Karpas-422 (cell line): ENCODE measurements around the gene CLEC3A. TPM values are rescaled to one million over a fixed set of nuclear protein-coding genes. Genes with fewer than 3 reads are reported as not detected.

Experiments
- DNase-seq: peaks from one replicate; pipeline ENCODE4 v3.0.0-alpha.2; 2015
- H2AFZ ChIP-seq: fragments of 200-600 bp; sonication (generic); 2 replicates; pipeline ENCODE4 v1.6.1; 2014; ENCODE audit warnings: antibody characterized with exemption, low read length, mixed read lengths
- H3K27ac ChIP-seq: fragments of 200-600 bp; sonication (generic); 2 replicates; pipeline ENCODE4 v1.5.1; 2014; ENCODE audit warnings: mild to moderate bottlenecking, low read length, moderate library complexity
- H3K27me3 ChIP-seq: fragments of 200-600 bp; sonication (generic); 2 replicates; pipeline ENCODE4 v1.6.1; 2014; ENCODE audit warnings: low read length, mixed read lengths
- H3K36me3 ChIP-seq: fragments of 200-600 bp; sonication (generic); 2 replicates; pipeline ENCODE4 v1.6.1; 2014; ENCODE audit warnings: low read length, mixed read lengths; ENCODE audit not compliant: insufficient read depth
- H3K4me1 ChIP-seq: fragments of 200-600 bp; sonication (generic); 2 replicates; pipeline ENCODE4 v1.6.1; 2014; ENCODE audit warnings: mild to moderate bottlenecking, low read length, mixed read lengths
- H3K4me2 ChIP-seq: fragments of 200-600 bp; sonication (generic); 2 replicates; pipeline ENCODE4 v1.6.1; 2014; ENCODE audit warnings: low read length, low read depth, mild to moderate bottlenecking; ENCODE audit not compliant: poor library complexity, severe bottlenecking
- H3K4me3 ChIP-seq: fragments of 200-600 bp; sonication (generic); 2 replicates; pipeline ENCODE4 v1.5.1; 2014; ENCODE audit warnings: mild to moderate bottlenecking, antibody characterized with exemption, low read length, mixed read lengths
- H3K79me2 ChIP-seq: fragments of 200-600 bp; sonication (generic); 2 replicates; pipeline ENCODE4 v1.6.1; 2014; ENCODE audit warnings: mild to moderate bottlenecking, low read length, mixed read lengths
- H3K9ac ChIP-seq: fragments of 200-600 bp; sonication (generic); 2 replicates; pipeline ENCODE4 v1.6.0; 2014; ENCODE audit warnings: low read length
- H3K9me2 ChIP-seq: fragments of 200-600 bp; sonication (generic), shearing (Covaris generic); replicated peaks from 2 replicates; pipeline ENCODE4 v1.6.0; 2014; ENCODE audit warnings: mild to moderate bottlenecking, low read length, moderate library complexity; ENCODE audit not compliant: insufficient read depth
- H3K9me3 ChIP-seq: fragments of 300-700, 200-600 bp; sonication (generic); 2 replicates; pipeline ENCODE4 v1.6.1; 2014; ENCODE audit warnings: low read length, mixed read lengths
- H4K20me1 ChIP-seq: fragments of 200-600 bp; sonication (generic); 2 replicates; pipeline ENCODE4 v1.6.1; 2014; ENCODE audit warnings: mild to moderate bottlenecking, antibody characterized with exemption, low read length, low read depth; ENCODE audit not compliant: insufficient read depth
- total RNA-seq: library from RNA; depleted of rRNA; stranded (reverse); fragments of >200 nt; shearing (Covaris generic); gene quantifications from 2 replicates; pipeline ENCODE4 v1.2.3, GENCODE V29; 2014; ENCODE audit warnings: low replicate concordance; rRNA removed

Gene CLEC3A
- total RNA-seq, 1 experiment from 2014 or later, result not detected

- H3K4me2 ChIP-seq, result no peak overlapping the region
- no peak overlapping the region for H3K27ac ChIP-seq
- H3K36me3 ChIP-seq, result no peaks in the 10 kb centered on the region
- H3K9me3 ChIP-seq, result no peaks in the 10 kb centered on the region
- H3K4me3 ChIP-seq, result no peak overlapping the region
- no peak overlapping the region for H2AFZ ChIP-seq
- H3K4me1 ChIP-seq, result no peaks in the 10 kb centered on the region
- no peak for DNase-seq
- no peaks in the 10 kb centered on the region for H4K20me1 ChIP-seq
- H3K9ac ChIP-seq, result no peak overlapping the region
- no peaks in the 10 kb centered on the region for H3K27me3 ChIP-seq
- no peaks in the 10 kb centered on the region for H3K79me2 ChIP-seq
- no peaks in the 10 kb centered on the region for H3K9me2 ChIP-seq
Measured at GRCh38 chr16:78069913-78070312, 47.6 kb downstream of the CLEC3A start.

- Histone ChIP-seq H3K36me3 (no peaks in the 10 kb centered on the region), H3K27ac (no peak overlapping the region), H3K9me2 (no peaks in the 10 kb centered on the region), H3K79me2 (no peaks in the 10 kb centered on the region), H3K9me3 (no peaks in the 10 kb centered on the region), H3K27me3 (no peaks in the 10 kb centered on the region), H4K20me1 (no peaks in the 10 kb centered on the region), H3K4me1 (no peaks in the 10 kb centered on the region), H3K9ac (no peak overlapping the region), H2AFZ (no peak overlapping the region), H3K4me3 (no peak overlapping the region), H3K4me2 (no peak overlapping the region)
- DNase-seq, result no peak
Measured at GRCh38 chr16:78072275-78072674, 49.9 kb downstream of the CLEC3A start.

- H3K4me3 ChIP-seq, result no peak overlapping the region
- H3K4me2 ChIP-seq, result no peak overlapping the region
- no peaks in the 10 kb centered on the region for H3K79me2 ChIP-seq
- H3K27ac ChIP-seq, result no peak overlapping the region
- H4K20me1 ChIP-seq, result no peaks in the 10 kb centered on the region
- H3K36me3 ChIP-seq, result no peaks in the 10 kb centered on the region
- no peaks in the 10 kb centered on the region for H3K9me2 ChIP-seq
- DNase-seq, result no peak
- H3K4me1 ChIP-seq, result no peaks in the 10 kb centered on the region
- H3K27me3 ChIP-seq, result no peaks in the 10 kb centered on the region
- no peaks in the 10 kb centered on the region for H3K9me3 ChIP-seq
- no peak overlapping the region for H3K9ac ChIP-seq
- H2AFZ ChIP-seq, result no peak overlapping the region
Measured at GRCh38 chr16:78075800-78076199, 53.5 kb downstream of the CLEC3A start.

- Histone ChIP-seq H3K79me2 (no peaks in the 10 kb centered on the region), H3K36me3 (no peaks in the 10 kb centered on the region), H3K9me2 (no peaks in the 10 kb centered on the region), H3K9me3 (no peaks in the 10 kb centered on the region), H2AFZ (no peak overlapping the region), H4K20me1 (no peaks in the 10 kb centered on the region), H3K4me1 (no peaks in the 10 kb centered on the region), H3K4me3 (no peak overlapping the region), H3K9ac (no peak overlapping the region), H3K27me3 (no peaks in the 10 kb centered on the region), H3K27ac (no peak overlapping the region), H3K4me2 (no peak overlapping the region)
- no peak for DNase-seq
Measured at GRCh38 chr16:78081341-78081740, 59.0 kb downstream of the CLEC3A start.

Other genes starting within 250 kb of the CLEC3A start
- gene VAT1L, start 234.0 kb upstream of the CLEC3A start, total RNA-seq, result 5.1 and 5.8 TPM in 2 replicates
- 66.2 and 76.7 TPM in 2 replicates for gene WWOX, start 77.1 kb downstream of the CLEC3A start, total RNA-seq